NCI-H1417 (cell line): ENCODE results near the gene HOXD11.

ENCODE experiments used
- DNase-seq, 3 experiments: peaks; one replicate each; lab custom pipeline; 2025; lab: John Stamatoyannopoulos, UW

Gene HOXD11

GRCh38 chr2:176081376-176081836 lies 25.7 kb upstream of the HOXD11 start:
- no peak for DNase-seq

- DNase-seq: no peak
Observed at GRCh38 chr2:176081837-176082524, 25.1 kb upstream of the HOXD11 start.

GRCh38 chr2:176082525-176082823 lies 24.6 kb upstream of the HOXD11 start:
- DNase-seq: no peak

GRCh38 chr2:176082824-176083751 lies 24.0 kb upstream of the HOXD11 start:
- DNase-seq: no peak

DNA sequence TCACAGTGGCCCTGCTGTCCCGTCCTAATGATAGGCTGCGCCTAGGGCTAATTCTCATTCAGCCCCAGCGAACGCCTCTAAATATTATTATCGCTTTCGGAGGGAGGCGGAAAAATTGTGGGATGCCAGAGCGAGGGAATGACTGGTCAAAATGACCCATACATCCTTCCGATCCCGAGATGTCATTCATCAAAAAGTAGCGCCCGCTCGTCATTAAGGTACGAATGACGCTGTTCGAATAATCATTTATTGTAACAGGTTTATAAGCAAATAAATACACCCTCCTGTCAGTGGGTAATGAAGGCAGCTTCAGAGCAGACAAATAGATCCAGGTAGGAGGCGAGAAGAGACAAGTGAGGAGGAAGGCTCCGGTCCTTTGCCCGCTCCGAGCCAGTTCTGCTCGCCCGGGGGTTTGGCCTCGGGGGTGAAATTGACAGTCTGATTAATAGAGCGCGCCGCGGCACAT lies 23.3 kb upstream of the HOXD11 start, which contains the start of gene EVX2:
Gene EVX2 (minus strand): TSS at position 167 of the 466 bp plus-strand sequence. CDS start 186 bp downstream, outside the sequence.
- no peak for DNase-seq

GRCh38 chr2:176084611-176085119 lies 22.4 kb upstream of the HOXD11 start:
- DNase-seq: no peak

DNA sequence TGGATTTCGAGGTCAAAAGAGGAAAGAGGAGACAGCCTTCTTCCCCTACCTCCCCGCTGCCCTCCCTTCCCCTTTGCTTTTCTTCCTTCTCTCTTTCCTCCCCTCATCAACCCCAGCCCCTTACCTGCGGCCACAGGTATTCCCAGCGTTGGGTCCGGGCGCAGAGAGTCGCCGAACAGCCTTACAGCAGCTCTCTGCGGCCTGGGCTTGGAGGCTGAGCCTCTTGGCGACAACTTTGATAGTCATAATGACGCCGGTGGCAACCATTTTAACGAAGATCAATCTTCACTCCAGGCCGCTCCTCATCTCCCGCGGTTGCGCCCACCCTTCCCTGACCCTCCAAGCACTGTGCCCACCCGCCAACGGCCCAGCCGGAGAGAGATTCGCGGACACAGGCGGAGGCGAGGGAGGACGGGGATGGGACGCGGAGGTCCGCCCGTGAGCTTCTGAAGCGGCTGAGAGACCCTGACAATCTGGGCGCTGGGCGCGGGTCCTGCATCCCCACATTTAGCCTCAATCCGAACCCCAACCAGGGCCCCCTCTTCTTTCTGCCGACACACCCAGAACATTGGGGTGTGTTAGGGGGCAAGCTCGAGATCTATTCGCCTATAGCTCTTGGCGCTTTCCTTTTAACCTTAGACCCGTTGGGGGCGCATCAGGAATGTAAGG lies 21.8 kb upstream of the HOXD11 start:
- no peak for DNase-seq

DNA sequence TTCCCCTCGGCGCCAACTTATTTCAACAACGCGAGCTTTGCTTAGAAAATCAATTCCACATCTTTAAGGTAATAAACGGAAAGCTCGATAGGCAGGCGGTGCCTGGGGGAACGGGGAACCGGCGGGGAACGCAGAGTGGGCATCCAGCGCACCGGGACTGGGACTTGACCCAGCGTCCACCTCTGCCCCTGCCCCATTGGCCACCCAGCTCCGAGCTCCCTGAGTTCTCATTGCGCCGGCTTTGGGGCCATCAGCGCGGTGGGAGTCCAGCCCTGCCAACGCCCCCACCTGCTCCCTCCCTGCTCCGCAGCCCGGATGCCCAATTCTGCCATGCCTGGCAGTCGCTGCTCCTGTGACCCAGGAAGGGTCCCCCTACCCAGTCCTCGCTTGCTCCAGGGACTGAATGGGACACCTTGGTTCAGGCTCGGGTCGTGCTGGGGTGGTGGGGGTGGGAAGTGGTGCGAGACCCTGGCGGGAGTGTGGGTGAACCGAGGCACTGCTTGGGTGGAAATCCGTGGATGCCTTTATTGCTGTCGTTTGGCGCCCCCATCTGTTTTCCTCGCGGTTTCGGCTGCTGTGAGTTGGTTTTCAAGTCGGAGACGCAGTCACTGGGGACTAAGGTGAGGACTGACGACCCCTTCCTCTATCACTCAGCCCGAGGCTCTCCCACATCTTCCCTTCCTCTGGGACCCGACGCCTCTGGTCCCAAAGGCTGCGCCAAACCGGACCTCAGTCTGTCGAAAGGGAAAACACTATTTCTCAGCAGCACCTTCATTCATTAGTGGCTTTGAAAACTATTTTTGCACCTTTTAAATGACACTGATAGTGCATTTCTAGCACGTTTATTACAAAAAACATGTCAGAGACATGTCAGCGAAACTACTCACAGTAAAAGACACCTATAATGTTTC lies 21.0 kb upstream of the HOXD11 start:
- peak; percentile 23 to 60 (median 29) for DNase-seq

DNA sequence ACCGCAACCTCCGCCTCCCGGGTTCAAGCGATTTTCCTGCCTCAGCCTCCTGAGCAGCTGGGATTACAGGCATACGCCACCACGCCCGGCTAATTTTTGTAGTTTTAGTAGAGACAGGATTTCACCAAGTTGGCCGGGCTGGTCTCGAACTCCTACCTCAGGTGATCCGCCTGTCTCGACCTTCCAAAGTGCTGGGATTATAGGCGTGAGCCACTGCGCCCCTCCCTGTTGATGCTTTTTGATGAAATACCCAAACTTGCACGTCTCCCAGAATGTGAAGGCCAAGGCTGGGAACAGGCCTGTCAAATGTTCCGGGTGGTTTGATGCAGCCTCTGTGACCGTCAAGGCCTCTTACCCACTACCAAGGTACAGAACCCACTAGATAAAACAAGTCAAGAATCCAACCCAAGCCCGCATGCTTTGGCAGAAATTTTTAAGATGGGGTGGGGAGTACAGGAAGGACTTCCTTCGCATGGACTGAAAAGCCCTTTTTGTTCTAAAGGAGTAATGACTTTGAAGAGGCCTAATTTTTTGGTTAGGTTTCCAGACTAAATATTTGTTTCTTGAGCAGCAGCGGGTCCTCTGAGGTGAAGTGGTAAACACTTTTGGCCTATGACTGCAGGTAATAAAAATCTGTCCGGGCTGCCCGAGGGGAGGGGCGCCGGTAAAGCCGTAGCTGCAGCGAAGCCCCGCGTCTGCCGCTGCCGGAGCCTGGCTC lies 19.6 kb upstream of the HOXD11 start:
- DNase-seq: no peak

DNA sequence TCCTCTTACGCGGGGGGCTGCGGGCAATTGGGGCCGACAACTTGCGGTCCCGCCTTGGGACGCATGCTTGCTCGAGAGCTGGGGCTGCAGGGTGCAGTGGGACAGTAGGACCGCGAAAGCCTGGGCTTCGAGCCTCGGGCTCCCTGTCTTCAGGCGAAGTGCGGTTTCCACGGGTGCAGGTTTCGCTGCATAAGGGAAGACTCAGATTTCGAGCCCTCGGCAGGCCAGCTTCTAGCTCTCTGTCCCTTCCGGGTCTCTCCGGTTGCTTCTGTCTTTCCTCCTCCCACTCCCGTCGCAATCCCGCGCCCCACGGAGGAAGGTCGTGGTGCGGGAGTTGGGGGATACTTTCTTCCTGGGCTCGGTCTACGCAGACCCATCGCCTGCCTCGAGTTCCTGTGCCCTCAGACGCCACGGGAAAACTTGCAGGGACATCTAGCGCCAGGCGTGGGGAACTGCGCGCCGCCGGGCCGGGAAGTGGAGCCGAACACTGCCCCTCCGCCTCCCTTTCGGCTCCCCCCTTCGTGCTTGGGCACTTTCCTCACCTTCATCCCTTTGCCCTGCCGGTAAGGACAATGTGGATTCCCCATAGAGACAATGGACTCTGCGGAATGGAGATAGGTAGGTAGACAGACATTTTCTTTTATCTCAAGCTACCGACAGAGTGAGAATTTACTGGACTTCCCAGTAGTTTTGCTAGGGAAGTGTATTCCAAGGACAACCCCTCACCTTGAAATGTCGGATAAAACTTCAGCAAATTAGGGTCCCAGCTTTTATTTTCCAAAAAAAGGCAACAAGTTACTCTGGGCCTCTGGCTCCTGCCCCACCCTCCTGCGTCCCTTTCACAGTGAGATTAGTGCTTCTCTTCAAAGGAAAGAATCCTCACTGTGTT lies 18.8 kb upstream of the HOXD11 start:
- DNase-seq: peak; percentile 18 to 79 (median 64)

GRCh38 chr2:176088937-176089842 lies 17.9 kb upstream of the HOXD11 start:
- no peak for DNase-seq

GRCh38 chr2:176089843-176090395 lies 17.2 kb upstream of the HOXD11 start:
- DNase-seq: no peak

DNA sequence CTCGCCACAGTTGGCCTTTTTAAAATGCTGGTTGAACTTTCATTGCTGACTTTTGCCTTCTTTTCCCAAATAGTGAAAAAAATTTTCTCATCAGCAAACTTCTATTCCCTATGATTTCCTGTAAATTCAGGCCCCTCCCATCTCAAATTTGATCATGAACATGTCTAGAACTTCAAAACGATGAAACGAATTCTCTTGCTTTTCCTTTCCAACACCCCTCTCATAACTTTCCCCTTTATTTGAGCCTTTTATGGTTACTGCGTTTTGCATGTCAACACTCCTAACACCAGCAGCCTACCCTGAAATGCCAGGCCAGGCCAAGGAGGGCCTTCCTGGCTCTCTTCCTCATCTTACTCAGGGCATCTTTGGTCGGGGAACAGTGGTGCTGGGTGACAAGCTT lies 16.2 kb upstream of the HOXD11 start:
- DNase-seq: no peak

GRCh38 chr2:176091329-176092258 lies 15.5 kb upstream of the HOXD11 start:
- DNase-seq: no peak

- DNase-seq: peak in 1 of 3 experiments; percentile 16
Observed at GRCh38 chr2:176092270-176093144, 14.6 kb upstream of the HOXD11 start, which contains the start of gene HOXD13. Gene HOXD13, plus strand, starts transcription at chr2:176092721. Its CDS starts 170 bp downstream, at chr2:176092891.
